A549 (cell line): Measurements from ENCODE around the gene CGRRF1. TPM values are rescaled to one million over a fixed set of nuclear protein-coding genes. Genes with fewer than 3 reads are reported as not detected.

Source experiments
- ATAC-seq, 2 experiments: fragments of 200-7000 bp in 1 of 2; fragments of >200 bp in 1 of 2; cut with Nextera tagmentation in 1 of 2; cut with Tn5 transposase in 1 of 2; 3 replicates each; pipeline versions ENCODE4 v1.8.0 to v1.9.1; 2018 to 2020; ENCODE audit warnings: mild to moderate bottlenecking in 1 of 2, moderate library complexity in 1 of 2
- CTCF ChIA-PET: fragments of 300-600 bp; sonication (Branson Sonifier 250); formaldehyde crosslinking; extraction: SDS; loops from one replicate; lab custom pipeline; 2021; ENCODE audit warnings: antibody characterized with exemption, inconsistent platforms; lab: Yijun Ruan, JAX
- POLR2A ChIA-PET: fragments of 350-600 bp; formaldehyde crosslinking; extraction: SDS; loops from one replicate; lab custom pipeline; 2021; ENCODE audit warnings: antibody characterized with exemption, inconsistent platforms; lab: Yijun Ruan, JAX
- DNase-seq, 2 experiments: peaks; one replicate each; pipeline versions ENCODE4 v3.0.0 to v3.0.0-alpha.2; 2011 to 2016; ENCODE audit warnings: low read depth in 1 of 2, low spot score in 1 of 2
- FAIRE-seq: peaks from 2 replicates; lab custom pipeline; 2011; peaks lifted over from hg19 to GRCh38; lab: Jason Lieb, UNC
- H3K27ac ChIP-seq, 2 experiments: fragments of >200 bp; sonication (Bioruptor Twin); formaldehyde crosslinking; 3 replicates each; pipeline ENCODE4 v1.5.1; 2016 to 2017
- H3K4me1 ChIP-seq: fragments of >200 bp; sonication (Bioruptor Twin); formaldehyde crosslinking; 3 replicates; pipeline ENCODE4 v1.6.1; 2016
- H3K4me2 ChIP-seq: fragments of >200 bp; sonication (Bioruptor Twin); formaldehyde crosslinking; 3 replicates; pipeline ENCODE4 v1.6.1; 2016
- H3K4me3 ChIP-seq: fragments of >200 bp; sonication (Bioruptor Twin); formaldehyde crosslinking; 3 replicates; pipeline ENCODE4 v1.5.1; 2016
- H3K9me3 ChIP-seq: fragments of >200 bp; sonication (Bioruptor Twin); formaldehyde crosslinking; 3 replicates; pipeline ENCODE4 v1.6.1; 2016
- ESRRA ChIP-seq: fragments of 150-350 bp; IDR thresholded peaks from 2 replicates; pipeline ENCODE4 v1.6.1; 2014; ENCODE audit warnings: mild to moderate bottlenecking, low read length, borderline replicate concordance
- FOSL2 ChIP-seq, 2 experiments: fragments of 450-650 bp in 1 of 2; fragments of >200 bp in 1 of 2; sonication (Bioruptor Twin) in 1 of 2; formaldehyde crosslinking; IDR thresholded peaks; 2 replicates each; pipeline versions ENCODE4 v1.5.0 to v1.6.1; 2016 to 2020; ENCODE audit warnings: mild to moderate bottlenecking in 1 of 2, moderate library complexity in 1 of 2
- HEYL ChIP-seq: fragments of 250-450 bp; sonication (Bioruptor Pico); IDR thresholded peaks from 2 replicates; pipeline ENCODE4 v1.8.0; 2021; ENCODE audit warnings: mild to moderate bottlenecking, moderate library complexity
- JUN ChIP-seq, 2 experiments: fragments of >200 bp; sonication (Bioruptor Twin); formaldehyde crosslinking; IDR thresholded peaks; 2 replicates in 1 of 2; 3 replicates in 1 of 2; pipeline ENCODE4 v1.6.1; 2016 to 2017
- JUNB ChIP-seq: fragments of >200 bp; sonication (Bioruptor Twin); formaldehyde crosslinking; IDR thresholded peaks from 2 replicates; pipeline ENCODE4 v1.6.1; 2016
- KDM1A ChIP-seq: fragments of 200-600 bp; sonication (generic); IDR thresholded peaks from 2 replicates; pipeline ENCODE4 v1.6.1; 2016; ENCODE audit warnings: low read depth, mild to moderate bottlenecking
- MAFK ChIP-seq: fragments of 450-650 bp; IDR thresholded peaks from 2 replicates; pipeline ENCODE4 v1.6.1; 2014; ENCODE audit not compliant: partially characterized antibody
- MAZ ChIP-seq: fragments of 150-350 bp; IDR thresholded peaks from 2 replicates; pipeline ENCODE4 v1.6.1; 2014; ENCODE audit warnings: antibody characterized with exemption, low read depth, low read length, borderline replicate concordance
- NR3C1 ChIP-seq: fragments of >200 bp; sonication (Bioruptor Twin); formaldehyde crosslinking; IDR thresholded peaks from 3 replicates; pipeline ENCODE4 v1.6.1; 2017
- RAD21 ChIP-seq, 2 experiments: fragments of >200 bp in 1 of 2; sonication (Bioruptor Twin) in 1 of 2; formaldehyde crosslinking in 1 of 2; IDR thresholded peaks in 1 of 2; conservative IDR thresholded peaks in 1 of 2; 2 replicates in 1 of 2; 3 replicates in 1 of 2; pipeline ENCODE4 v1.6.1; 2012 to 2018; ENCODE audit warnings: inconsistent platforms in 1 of 2
- RARB ChIP-seq: fragments of 250-450 bp; sonication (Bioruptor Pico); IDR thresholded peaks from 2 replicates; pipeline ENCODE4 v1.8.0; 2021; ENCODE audit warnings: mild to moderate bottlenecking, moderate library complexity
- RFX5 ChIP-seq: fragments of 450-650 bp; IDR thresholded peaks from 2 replicates; pipeline ENCODE4 v1.7.1; 2014; ENCODE audit warnings: antibody characterized with exemption, mild to moderate bottlenecking, moderate library complexity
- SMC3 ChIP-seq: fragments of >200 bp; sonication (Bioruptor Twin); formaldehyde crosslinking; IDR thresholded peaks from 3 replicates; pipeline ENCODE4 v1.6.1; 2018; ENCODE audit warnings: inconsistent platforms
- SREBF2 ChIP-seq: fragments of 450-650 bp; IDR thresholded peaks from 2 replicates; pipeline ENCODE4 v1.6.1; 2014; ENCODE audit warnings: mild to moderate bottlenecking, moderate library complexity
- ZC3H11A ChIP-seq: fragments of 450-650 bp; IDR thresholded peaks from 2 replicates; pipeline ENCODE4 v1.6.1; 2014; ENCODE audit warnings: antibody characterized with exemption, mild to moderate bottlenecking
- ZNF302 ChIP-seq: fragments of 250-450 bp; sonication (Bioruptor Pico); IDR thresholded peaks from 2 replicates; pipeline ENCODE4 v1.9.0; 2021; ENCODE audit warnings: inconsistent platforms, mild to moderate bottlenecking, moderate library complexity
- ZSCAN20 ChIP-seq: fragments of 250-450 bp; sonication (Bioruptor Pico); IDR thresholded peaks from 2 replicates; pipeline ENCODE4 v1.8.0; 2022; ENCODE audit warnings: mild to moderate bottlenecking, moderate library complexity
- WGBS: methylation state at CpG from one replicate; pipeline ENCODE4 v1.1.6; 2017; ENCODE audit errors: missing lambda C conversion rate; 5-methylcytosine and 5-hydroxymethylcytosine counted together
- polyA plus RNA-seq, 4 experiments: library from polyadenylated mRNA; depleted of rRNA in 3 of 4; stranded (reverse); fragments of >200 nt; fragmentation: RNase III in 1 of 4; extraction: RNeasy Plus Mini Kit Qiagen cat#74134 plus additional on column Dnase treatment in 1 of 4; gene quantifications; 2 replicates in 3 of 4; 3 replicates in 1 of 4; pipeline ENCODE4 v1.2.3, GENCODE V29; 2011 to 2017
- TF ChIP-seq, protein P1 (sequence below): fragments of 150-350 bp; IDR thresholded peaks from 2 replicates; pipeline ENCODE4 v1.6.1; 2014; ENCODE audit warnings: low read depth, mild to moderate bottlenecking, low read length
- TF ChIP-seq, protein P2 (sequence below): fragments of >200 bp; sonication (Bioruptor Twin); formaldehyde crosslinking; IDR thresholded peaks from 3 replicates; pipeline ENCODE4 v1.5.1; 2016
- TF ChIP-seq, protein P3 (sequence below): fragments of >200 bp; sonication (Bioruptor Twin); formaldehyde crosslinking; IDR thresholded peaks from 2 replicates; pipeline ENCODE4 v1.6.1; 2016
- TF ChIP-seq, protein P4 (sequence below): IDR thresholded peaks from 2 replicates; pipeline ENCODE4 v1.6.1; 2012
- TF ChIP-seq, protein P5 (sequence below): fragments of 250-450 bp; sonication (Bioruptor Pico); IDR thresholded peaks from 2 replicates; pipeline ENCODE4 v1.5.0; 2021; ENCODE audit warnings: mild to moderate bottlenecking, moderate library complexity, borderline replicate concordance

The CGRRF1 gene
- polyA plus RNA-seq, 2 of the 4 experiments (the other 2 are of a cell fraction), result 15.8 to 35.4 TPM

DNA sequence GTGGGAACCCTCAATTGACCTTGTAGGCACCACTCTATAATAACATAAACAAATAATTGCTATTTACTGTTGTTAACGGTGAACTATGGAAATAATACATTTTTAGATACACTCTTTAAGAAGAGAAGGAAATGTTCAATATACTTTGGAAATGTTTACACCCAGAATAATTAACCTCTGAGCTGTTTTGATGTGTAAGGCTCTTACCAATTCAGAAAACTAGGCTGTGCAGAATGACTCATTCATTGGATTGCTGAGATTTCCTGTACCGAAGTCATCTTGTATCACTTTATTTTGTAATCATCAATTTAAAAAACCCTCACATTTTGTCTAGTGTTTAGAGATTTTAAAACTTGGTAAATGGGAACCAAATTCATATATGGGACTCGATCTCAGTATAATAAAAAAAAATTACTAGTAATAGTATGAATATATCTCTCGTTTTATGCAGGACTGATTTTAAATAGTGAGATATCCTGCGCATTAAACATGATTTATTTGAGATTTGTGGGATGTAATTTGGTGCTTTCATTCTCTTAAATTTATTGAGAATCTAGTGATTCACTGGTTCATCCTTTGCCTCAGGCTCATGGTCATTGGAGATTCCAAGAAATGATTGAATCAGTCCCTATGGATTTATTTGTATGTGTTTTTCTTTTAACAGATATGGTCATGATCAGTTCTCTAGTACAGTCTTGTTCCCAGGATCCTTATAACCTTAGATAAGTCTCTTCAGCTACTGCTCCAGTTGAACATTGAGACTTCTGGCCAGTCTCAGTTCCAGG, 61.1 kb downstream of the CGRRF1 start:
- no peak for FAIRE-seq
- peak in 1 of 2 experiments; percentile 36 for DNase-seq
- peaks cover 29% of the 10 kb centered on the region for H3K4me1 ChIP-seq
- ChIA-PET CTCF (no interaction called here), POLR2A (interaction anchor here (0.5 kb wide), 2 partner anchors 105 to 1520 kb away, joined by 4 to 5 read pairs; no protein-coding TSS in a partner anchor)
- H3K4me2 ChIP-seq, result peak overlapping the region; percentile 32
- 0 out of 6 replicates have a peak overlapping the region, but pooled peaks of 1 of the 2 experiments have one; percentile 25 for H3K27ac ChIP-seq
- 0 out of 2 replicates have a peak, but pooled peaks have one; percentile 7 for TF ChIP-seq JUNB
- no peak for TF ChIP-seq MAZ
- TF ChIP-seq FOSL2 (IDR thresholded peaks at IDR 0.05), result no peak
- TF ChIP-seq FOSL2 (CRISPR knock-in tag; IDR thresholded peaks at IDR 0.05), result peak; percentile 71
- no peak for TF ChIP-seq ZC3H11A
- no peak overlapping the region for H3K4me3 ChIP-seq
- WGBS, result 58% methylated on average over 5 of the region's 5 CpGs
- ATAC-seq, result no peak
- H3K9me3 ChIP-seq, result peaks cover 20% of the 10 kb centered on the region

DNA sequence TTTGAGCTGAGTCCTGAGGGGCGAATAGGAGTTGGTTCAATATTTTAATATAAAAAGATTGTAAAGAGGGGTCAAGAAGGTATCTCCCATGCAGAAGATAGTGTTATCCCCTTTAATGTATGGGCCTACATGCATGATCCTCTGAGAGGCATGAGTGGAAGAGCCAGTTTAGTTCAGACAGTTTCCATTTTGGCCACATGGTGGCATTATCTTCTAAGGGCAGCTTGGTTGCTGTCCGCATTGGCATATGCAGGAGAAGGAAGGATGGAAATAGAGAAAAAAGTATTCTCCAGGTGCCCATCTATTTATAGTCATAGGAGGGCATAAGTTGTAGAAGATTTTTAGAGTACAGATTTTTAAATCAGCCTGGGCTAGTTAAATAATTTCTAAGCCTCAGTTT, 62.6 kb downstream of the CGRRF1 start:
- no peak overlapping the region for H3K4me3 ChIP-seq
- no peak overlapping the region for H3K27ac ChIP-seq
- ChIA-PET CTCF (interaction anchor here (0.5 to 1.6 kb wide), 8 partner anchors 51 to 597 kb away, joined by 3 to 5 read pairs (median 3); no protein-coding TSS in a partner anchor), POLR2A (no interaction called here)
- H3K9me3 ChIP-seq, result peaks cover 20% of the 10 kb centered on the region
- no peak overlapping the region for H3K4me2 ChIP-seq
- H3K4me1 ChIP-seq, result peaks cover 36% of the 10 kb centered on the region
- no peak for TF ChIP-seq ESRRA
- TF ChIP-seq, protein P1, sequence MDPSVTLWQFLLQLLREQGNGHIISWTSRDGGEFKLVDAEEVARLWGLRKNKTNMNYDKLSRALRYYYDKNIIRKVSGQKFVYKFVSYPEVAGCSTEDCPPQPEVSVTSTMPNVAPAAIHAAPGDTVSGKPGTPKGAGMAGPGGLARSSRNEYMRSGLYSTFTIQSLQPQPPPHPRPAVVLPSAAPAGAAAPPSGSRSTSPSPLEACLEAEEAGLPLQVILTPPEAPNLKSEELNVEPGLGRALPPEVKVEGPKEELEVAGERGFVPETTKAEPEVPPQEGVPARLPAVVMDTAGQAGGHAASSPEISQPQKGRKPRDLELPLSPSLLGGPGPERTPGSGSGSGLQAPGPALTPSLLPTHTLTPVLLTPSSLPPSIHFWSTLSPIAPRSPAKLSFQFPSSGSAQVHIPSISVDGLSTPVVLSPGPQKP, result no peak
- peak; percentile 32; the same call in 1 of the 3 replicates for TF ChIP-seq SMC3
- TF ChIP-seq ZNF302 (CRISPR knock-in tag), result no peak
- TF ChIP-seq HEYL (CRISPR knock-in tag), result no peak
- TF ChIP-seq ZSCAN20 (CRISPR knock-in tag), result no peak
- TF ChIP-seq, protein P2, sequence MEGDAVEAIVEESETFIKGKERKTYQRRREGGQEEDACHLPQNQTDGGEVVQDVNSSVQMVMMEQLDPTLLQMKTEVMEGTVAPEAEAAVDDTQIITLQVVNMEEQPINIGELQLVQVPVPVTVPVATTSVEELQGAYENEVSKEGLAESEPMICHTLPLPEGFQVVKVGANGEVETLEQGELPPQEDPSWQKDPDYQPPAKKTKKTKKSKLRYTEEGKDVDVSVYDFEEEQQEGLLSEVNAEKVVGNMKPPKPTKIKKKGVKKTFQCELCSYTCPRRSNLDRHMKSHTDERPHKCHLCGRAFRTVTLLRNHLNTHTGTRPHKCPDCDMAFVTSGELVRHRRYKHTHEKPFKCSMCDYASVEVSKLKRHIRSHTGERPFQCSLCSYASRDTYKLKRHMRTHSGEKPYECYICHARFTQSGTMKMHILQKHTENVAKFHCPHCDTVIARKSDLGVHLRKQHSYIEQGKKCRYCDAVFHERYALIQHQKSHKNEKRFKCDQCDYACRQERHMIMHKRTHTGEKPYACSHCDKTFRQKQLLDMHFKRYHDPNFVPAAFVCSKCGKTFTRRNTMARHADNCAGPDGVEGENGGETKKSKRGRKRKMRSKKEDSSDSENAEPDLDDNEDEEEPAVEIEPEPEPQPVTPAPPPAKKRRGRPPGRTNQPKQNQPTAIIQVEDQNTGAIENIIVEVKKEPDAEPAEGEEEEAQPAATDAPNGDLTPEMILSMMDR, result peak; percentile 47
- TF ChIP-seq, protein P3, sequence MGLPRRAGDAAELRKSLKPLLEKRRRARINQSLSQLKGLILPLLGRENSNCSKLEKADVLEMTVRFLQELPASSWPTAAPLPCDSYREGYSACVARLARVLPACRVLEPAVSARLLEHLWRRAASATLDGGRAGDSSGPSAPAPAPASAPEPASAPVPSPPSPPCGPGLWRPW, result no peak
- TF ChIP-seq, protein P4, sequence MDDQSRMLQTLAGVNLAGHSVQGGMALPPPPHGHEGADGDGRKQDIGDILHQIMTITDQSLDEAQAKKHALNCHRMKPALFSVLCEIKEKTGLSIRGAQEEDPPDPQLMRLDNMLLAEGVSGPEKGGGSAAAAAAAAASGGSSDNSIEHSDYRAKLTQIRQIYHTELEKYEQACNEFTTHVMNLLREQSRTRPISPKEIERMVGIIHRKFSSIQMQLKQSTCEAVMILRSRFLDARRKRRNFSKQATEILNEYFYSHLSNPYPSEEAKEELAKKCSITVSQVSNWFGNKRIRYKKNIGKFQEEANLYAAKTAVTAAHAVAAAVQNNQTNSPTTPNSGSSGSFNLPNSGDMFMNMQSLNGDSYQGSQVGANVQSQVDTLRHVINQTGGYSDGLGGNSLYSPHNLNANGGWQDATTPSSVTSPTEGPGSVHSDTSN, result no peak
- no peak for TF ChIP-seq MAFK
- TF ChIP-seq, protein P5, sequence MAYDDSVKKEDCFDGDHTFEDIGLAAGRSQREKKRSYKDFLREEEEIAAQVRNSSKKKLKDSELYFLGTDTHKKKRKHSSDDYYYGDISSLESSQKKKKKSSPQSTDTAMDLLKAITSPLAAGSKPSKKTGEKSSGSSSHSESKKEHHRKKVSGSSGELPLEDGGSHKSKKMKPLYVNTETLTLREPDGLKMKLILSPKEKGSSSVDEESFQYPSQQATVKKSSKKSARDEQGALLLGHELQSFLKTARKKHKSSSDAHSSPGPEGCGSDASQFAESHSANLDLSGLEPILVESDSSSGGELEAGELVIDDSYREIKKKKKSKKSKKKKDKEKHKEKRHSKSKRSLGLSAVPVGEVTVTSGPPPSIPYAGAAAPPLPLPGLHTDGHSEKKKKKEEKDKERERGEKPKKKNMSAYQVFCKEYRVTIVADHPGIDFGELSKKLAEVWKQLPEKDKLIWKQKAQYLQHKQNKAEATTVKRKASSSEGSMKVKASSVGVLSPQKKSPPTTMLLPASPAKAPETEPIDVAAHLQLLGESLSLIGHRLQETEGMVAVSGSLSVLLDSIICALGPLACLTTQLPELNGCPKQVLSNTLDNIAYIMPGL (CRISPR knock-in tag), result no peak
- TF ChIP-seq RARB (CRISPR knock-in tag), result no peak
- no peak for TF ChIP-seq NR3C1
- TF ChIP-seq KDM1A, result no peak
- no peak for TF ChIP-seq SREBF2
- no peak for TF ChIP-seq JUN (IDR thresholded peaks at IDR 0.05)
- TF ChIP-seq RAD21 (conservative IDR thresholded peaks at IDR 0.05 in 1 of 2, IDR thresholded peaks at IDR 0.05 in 1 of 2), result peak; percentile 32 to 68; a peak in 2 of 5 replicates
- no peak for TF ChIP-seq RFX5
- FAIRE-seq, result no peak
- DNase-seq, result peak in 1 of 2 experiments; percentile 68
- WGBS, result 95% methylated on average over 2 of the region's 2 CpGs
- ATAC-seq, result no peak
